ENCODE results near the gene DDX52. TPM values are rescaled to one million over a fixed set of nuclear protein-coding genes. Genes with fewer than 3 reads are reported as not detected.

Gene DDX52
- polyA plus RNA-seq, 4 donors = 16.8 to 27.5 (median 17.6) TPM

DNA sequence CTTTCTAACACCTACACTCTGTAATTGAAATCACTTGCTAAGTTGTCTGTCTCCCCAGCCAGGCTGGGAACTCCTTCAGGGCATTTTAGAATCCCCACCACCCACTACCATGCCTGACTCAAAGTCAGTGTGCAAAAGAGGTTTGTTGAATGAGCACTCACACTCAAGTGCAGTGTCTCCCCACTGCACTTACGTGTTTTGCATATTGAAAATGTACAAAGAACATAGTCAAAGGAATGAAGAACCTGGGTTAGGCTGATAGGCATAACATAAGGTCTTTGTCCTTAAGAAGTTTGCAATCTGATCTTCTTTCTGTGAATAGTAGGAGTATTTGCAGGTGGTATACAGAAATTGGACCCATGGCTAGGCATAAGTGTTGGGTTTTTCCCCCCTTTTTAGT is 33.8 kb upstream of the DDX52 start:
- DNase-seq = peak in 1 of 2 donors; percentile 45

DNA sequence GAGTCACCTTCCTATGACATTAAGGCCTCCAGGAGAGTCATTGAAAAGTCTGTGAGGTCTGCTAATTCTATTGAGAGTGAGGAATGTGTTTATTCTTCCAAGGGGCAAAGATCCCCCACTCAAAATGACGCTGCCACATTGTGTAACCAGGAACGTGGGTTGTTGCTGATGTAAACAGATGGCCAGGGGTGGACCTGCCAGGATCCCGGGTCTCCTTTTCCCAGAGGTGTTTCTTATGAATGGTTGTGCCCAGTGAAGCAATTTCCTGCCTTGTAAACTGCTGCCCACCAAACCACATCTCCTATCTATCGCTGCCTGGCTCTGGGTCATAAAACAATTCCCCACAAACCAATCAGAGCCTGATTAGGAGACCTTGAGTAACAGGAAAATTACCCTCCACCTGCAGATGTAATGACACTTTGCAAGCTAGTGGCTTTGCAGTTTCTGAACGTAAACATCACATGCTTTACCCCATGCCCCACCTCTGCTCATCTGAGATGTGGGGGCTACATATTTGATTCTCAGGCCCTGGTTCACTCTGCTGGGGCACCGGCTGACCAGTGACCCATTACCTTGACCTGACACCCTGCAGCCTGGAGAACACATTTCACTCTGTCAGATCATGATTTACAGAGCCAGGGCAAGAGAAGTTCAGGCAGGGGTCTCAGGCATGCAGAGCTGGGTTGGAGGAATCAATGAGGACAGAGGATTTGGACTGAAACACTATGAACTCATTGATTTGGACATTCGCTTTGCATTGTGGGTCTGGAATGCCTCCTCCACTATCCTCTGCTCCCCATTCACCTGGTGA is 33.1 kb upstream of the DDX52 start:
- Histone ChIP-seq H3K36me3 (ENCODE audit: control insufficient read depth in 3 of 3, insufficient read depth in 2 of 3, low read depth in 1 of 3, low read length in 3 of 3) (no peaks in the 10 kb centered on the region), H3K4me1 (ENCODE audit: control insufficient read depth in 3 of 3, insufficient read depth in 2 of 3, low read depth in 1 of 3, low read length in 2 of 3) (peaks cover 5 to 61% (median 10%) of the 10 kb centered on the region in 3 donors), H3K27ac (ENCODE audit: low read depth in 1 of 3, low read length in 2 of 3) (peak overlapping the region; percentile 48 to 92 (median 73)), H3K9me3 (ENCODE audit: control insufficient read depth in 2 of 2, insufficient read depth in 1 of 2, low read depth in 1 of 2, low read length in 1 of 2) (peaks cover 0 to 5% of the 10 kb centered on the region in 2 donors), H3K4me3 (ENCODE audit: low read depth in 1 of 3, low read length in 3 of 3) (no peak overlapping the region), H3K27me3 (ENCODE audit: control insufficient read depth in 3 of 3, insufficient read depth in 3 of 3, low read length in 3 of 3) (no peaks in the 10 kb centered on the region)
- 6 to 17% (median 11%) methylated on average over 7 of the region's 7 CpGs for WGBS, 3 donors
- FAIRE-seq (no peak), DNase-seq (peak; percentile 78 to 93)

More for the DNA sequence above, 33.8 kb upstream of the DDX52 start:
- Histone ChIP-seq H3K4me3 (ENCODE audit: low read depth in 1 of 3, low read length in 3 of 3) (no peak overlapping the region), H3K27me3 (ENCODE audit: control insufficient read depth in 3 of 3, insufficient read depth in 3 of 3, low read length in 3 of 3) (no peaks in the 10 kb centered on the region), H3K27ac (ENCODE audit: low read depth in 1 of 3, low read length in 2 of 3) (peak overlapping the region in 1 of 3 donors; percentile 92), H3K9me3 (ENCODE audit: control insufficient read depth in 2 of 2, insufficient read depth in 1 of 2, low read depth in 1 of 2, low read length in 1 of 2) (peaks cover 0 to 7% of the 10 kb centered on the region in 2 donors), H3K4me1 (ENCODE audit: control insufficient read depth in 3 of 3, insufficient read depth in 2 of 3, low read depth in 1 of 3, low read length in 2 of 3) (peaks cover 5 to 54% (median 10%) of the 10 kb centered on the region in 3 donors), H3K36me3 (ENCODE audit: control insufficient read depth in 3 of 3, insufficient read depth in 2 of 3, low read depth in 1 of 3, low read length in 3 of 3) (no peaks in the 10 kb centered on the region)
- WGBS, 3 donors = 34 to 64% (median 45%) methylated on average over 1 of the region's 1 CpG
- FAIRE-seq = no peak

DNA sequence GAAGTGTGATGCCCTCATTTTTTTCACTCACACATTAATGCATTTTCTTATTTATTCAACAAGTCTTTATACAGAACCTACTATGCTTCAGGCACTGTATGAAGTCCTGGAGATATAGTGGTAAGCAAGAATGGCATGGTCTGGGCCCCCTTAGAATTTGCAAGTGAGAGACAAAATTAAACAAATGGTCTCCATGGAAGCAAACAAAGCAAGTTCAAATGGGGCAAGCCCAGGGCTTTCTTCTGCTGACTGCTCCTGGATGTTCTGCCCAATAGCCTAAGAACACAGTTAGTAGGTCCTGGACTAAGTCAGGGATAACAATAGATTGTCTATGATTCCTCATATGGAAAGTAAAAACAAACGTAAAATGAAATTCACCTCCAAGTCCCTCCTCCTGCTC is 31.3 kb upstream of the DDX52 start:
- Histone ChIP-seq H3K4me3 (ENCODE audit: low read depth in 1 of 3, low read length in 3 of 3) (no peak overlapping the region), H3K27ac (ENCODE audit: low read depth in 1 of 3, low read length in 2 of 3) (peak overlapping the region in 1 of 3 donors; percentile 92), H3K36me3 (ENCODE audit: control insufficient read depth in 3 of 3, insufficient read depth in 2 of 3, low read depth in 1 of 3, low read length in 3 of 3) (no peaks in the 10 kb centered on the region), H3K4me1 (ENCODE audit: control insufficient read depth in 3 of 3, insufficient read depth in 2 of 3, low read depth in 1 of 3, low read length in 2 of 3) (peaks cover 9 to 78% (median 10%) of the 10 kb centered on the region in 3 donors), H3K9me3 (ENCODE audit: control insufficient read depth in 2 of 2, insufficient read depth in 1 of 2, low read depth in 1 of 2, low read length in 1 of 2) (peaks cover 0 to 5% of the 10 kb centered on the region in 2 donors), H3K27me3 (ENCODE audit: control insufficient read depth in 3 of 3, insufficient read depth in 3 of 3, low read length in 3 of 3) (no peaks in the 10 kb centered on the region)
- WGBS, 3 donors = 27 to 41% (median 40%) methylated on average over 1 of the region's 1 CpG
- DNase-seq (peak in 1 of 2 donors; percentile 45), FAIRE-seq (no peak)

DNA sequence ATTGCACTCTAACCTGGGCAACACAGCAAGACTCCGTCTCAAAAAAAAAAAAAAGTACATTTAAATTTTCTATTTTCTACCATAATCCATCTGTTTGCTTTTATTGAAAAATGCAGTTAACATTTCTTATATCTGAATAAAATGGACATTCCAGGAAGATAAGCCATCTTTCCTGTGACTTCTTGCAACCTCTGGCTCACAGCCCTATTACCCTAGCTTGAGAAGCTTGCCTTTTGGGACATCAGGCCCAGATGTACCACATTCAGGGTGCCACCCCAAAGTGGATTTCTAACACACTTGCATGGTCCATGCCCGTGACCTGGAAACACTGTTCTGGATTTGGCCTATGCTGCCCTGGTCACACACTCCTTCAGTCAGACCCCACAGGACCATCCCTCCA is 30.1 kb upstream of the DDX52 start:
- no peak for FAIRE-seq
- H3K27me3 ChIP-seq (ENCODE audit: control insufficient read depth in 3 of 3, insufficient read depth in 3 of 3, low read length in 3 of 3) = no peaks in the 10 kb centered on the region
- peaks cover 9 to 79% (median 10%) of the 10 kb centered on the region in 3 donors for H3K4me1 ChIP-seq (ENCODE audit: control insufficient read depth in 3 of 3, insufficient read depth in 2 of 3, low read depth in 1 of 3, low read length in 2 of 3)
- H3K4me3 ChIP-seq (ENCODE audit: low read depth in 1 of 3, low read length in 3 of 3) = no peak overlapping the region
- H3K27ac ChIP-seq (ENCODE audit: low read depth in 1 of 3, low read length in 2 of 3) = peak overlapping the region in 1 of 3 donors; percentile 36
- 89 to 100% (median 98%) methylated on average over 2 of the region's 2 CpGs for WGBS, 3 donors
- no peaks in the 10 kb centered on the region for H3K9me3 ChIP-seq (ENCODE audit: control insufficient read depth in 2 of 2, insufficient read depth in 1 of 2, low read depth in 1 of 2, low read length in 1 of 2)
- DNase-seq = no peak
- H3K36me3 ChIP-seq (ENCODE audit: control insufficient read depth in 3 of 3, insufficient read depth in 2 of 3, low read depth in 1 of 3, low read length in 3 of 3) = no peaks in the 10 kb centered on the region

DNA sequence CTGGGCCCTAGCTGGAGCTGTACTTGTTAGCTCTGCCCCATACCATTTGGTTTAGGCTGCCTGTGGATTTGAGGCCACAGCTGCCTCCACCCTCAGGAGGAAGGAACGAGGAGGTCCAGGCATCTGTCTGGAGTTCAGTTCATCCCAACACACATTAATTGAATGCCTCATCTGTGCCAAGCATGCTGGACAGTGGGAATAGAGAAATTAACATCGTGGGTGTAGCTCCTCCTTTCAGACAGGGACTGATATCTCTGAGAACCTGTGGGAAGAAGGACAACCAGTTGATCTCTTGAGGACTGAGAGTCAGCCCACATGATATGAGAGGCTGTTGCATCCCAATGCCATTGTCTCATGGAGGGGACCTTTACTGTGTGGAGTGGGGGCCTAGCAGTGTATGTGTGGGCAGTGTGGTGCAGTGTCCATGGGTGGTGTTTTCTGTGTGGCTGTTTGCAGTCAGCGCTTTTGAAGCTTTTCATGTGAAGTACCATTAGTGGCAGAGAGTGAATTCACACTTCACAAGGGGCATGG is 29.4 kb upstream of the DDX52 start:
- peaks cover 9 to 75% (median 10%) of the 10 kb centered on the region in 3 donors for H3K4me1 ChIP-seq (ENCODE audit: control insufficient read depth in 3 of 3, insufficient read depth in 2 of 3, low read depth in 1 of 3, low read length in 2 of 3)
- WGBS, 3 donors = 59 to 66% (median 61%) methylated on average over 3 of the region's 3 CpGs
- no peak overlapping the region for H3K4me3 ChIP-seq (ENCODE audit: low read depth in 1 of 3, low read length in 3 of 3)
- FAIRE-seq (no peak), DNase-seq (no peak)
- no peaks in the 10 kb centered on the region for H3K36me3 ChIP-seq (ENCODE audit: control insufficient read depth in 3 of 3, insufficient read depth in 2 of 3, low read depth in 1 of 3, low read length in 3 of 3)
- H3K9me3 ChIP-seq (ENCODE audit: control insufficient read depth in 2 of 2, insufficient read depth in 1 of 2, low read depth in 1 of 2, low read length in 1 of 2) = no peaks in the 10 kb centered on the region
- H3K27ac ChIP-seq (ENCODE audit: low read depth in 1 of 3, low read length in 2 of 3) = peak overlapping the region in 2 of 3 donors; percentile 7 to 87
- H3K27me3 ChIP-seq (ENCODE audit: control insufficient read depth in 3 of 3, insufficient read depth in 3 of 3, low read length in 3 of 3) = no peaks in the 10 kb centered on the region

DNA sequence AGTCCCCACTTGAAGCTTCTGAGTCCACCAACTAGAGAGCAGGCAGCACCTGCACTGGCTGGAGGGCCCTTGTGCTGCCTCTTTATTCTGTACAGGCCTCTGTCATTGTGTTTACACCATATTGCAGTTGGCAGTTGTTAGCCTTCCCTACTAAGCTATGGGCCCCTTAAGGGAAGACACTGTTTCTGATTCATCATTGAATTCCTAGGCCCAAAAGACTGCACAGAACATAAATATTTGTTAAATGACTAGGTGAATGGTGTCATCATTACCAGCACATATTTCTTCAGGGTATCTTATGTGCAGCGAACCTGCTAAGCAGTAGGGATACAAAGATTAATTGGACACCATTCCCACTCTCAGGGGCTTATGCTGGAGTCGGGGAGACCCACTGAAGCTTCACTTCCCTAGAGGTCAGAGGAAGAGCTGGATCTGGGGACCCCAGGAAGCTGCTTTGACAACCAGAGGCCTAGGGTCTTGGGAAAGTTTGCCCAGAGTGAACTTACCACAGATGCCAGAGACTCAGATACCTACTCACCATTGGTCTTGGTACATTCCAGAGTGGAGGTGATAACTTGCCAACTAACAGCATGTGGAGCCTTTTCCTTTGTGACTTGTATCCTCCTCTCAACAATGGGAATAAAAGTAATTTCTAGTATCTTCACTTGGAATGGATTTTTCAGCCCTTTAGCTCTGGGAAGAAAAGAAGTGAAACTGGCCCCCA is 28.7 kb upstream of the DDX52 start:
- Histone ChIP-seq H3K36me3 (ENCODE audit: control insufficient read depth in 3 of 3, insufficient read depth in 2 of 3, low read depth in 1 of 3, low read length in 3 of 3) (no peaks in the 10 kb centered on the region), H3K4me3 (ENCODE audit: low read depth in 1 of 3, low read length in 3 of 3) (no peak overlapping the region), H3K27ac (ENCODE audit: low read depth in 1 of 3, low read length in 2 of 3) (peak overlapping the region; percentile 20 to 92 (median 87)), H3K9me3 (ENCODE audit: control insufficient read depth in 2 of 2, insufficient read depth in 1 of 2, low read depth in 1 of 2, low read length in 1 of 2) (no peaks in the 10 kb centered on the region), H3K4me1 (ENCODE audit: control insufficient read depth in 3 of 3, insufficient read depth in 2 of 3, low read depth in 1 of 3, low read length in 2 of 3) (peaks cover 8 to 69% (median 9%) of the 10 kb centered on the region in 3 donors), H3K27me3 (ENCODE audit: control insufficient read depth in 3 of 3, insufficient read depth in 3 of 3, low read length in 3 of 3) (no peaks in the 10 kb centered on the region)
- WGBS, 3 donors = 64 to 69% (median 66%) methylated on average over 2 of the region's 2 CpGs
- peak in 1 of 2 donors; percentile 33 for DNase-seq
- no peak for FAIRE-seq

DNA sequence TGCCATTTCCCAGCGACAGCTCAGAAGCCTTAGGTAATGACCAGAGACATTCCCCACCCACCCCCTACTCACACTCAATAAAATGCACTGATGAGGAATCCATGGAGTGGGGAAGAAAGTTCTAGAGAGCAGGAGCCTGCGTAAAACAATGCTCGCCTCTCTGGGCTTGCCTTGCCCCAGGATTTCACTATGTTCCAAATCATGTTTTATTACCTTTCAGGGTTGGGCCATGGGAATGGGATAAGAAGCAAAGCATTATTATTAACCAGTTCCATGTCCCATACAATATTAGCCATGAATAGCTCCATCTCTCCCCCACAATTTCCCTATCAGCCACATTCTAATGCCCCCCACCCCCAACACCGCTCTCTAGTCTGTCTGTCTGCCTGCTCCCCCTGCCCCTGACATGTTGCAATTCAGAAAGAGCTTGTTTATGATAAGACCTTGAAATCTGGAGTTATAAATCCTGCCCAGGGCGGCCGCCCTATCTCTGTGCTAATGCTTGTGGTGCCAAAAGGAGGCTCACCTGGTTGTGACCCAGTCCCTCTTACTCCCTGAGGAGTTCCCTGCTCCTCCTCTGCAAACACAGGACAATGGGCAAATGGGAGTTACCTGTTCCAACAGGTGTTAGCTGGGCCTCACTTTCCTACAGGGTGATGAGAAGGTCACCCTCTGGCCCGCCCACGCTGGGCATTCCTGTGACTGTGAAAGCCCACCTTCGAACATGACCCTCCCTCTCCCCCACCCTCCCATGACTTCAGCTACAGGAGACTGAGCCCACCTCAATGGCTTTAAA is 28.0 kb upstream of the DDX52 start:
- FAIRE-seq = no peak
- 21 to 58% (median 56%) methylated on average over 9 of the region's 9 CpGs for WGBS, 3 donors
- Histone ChIP-seq H3K4me3 (ENCODE audit: low read depth in 1 of 3, low read length in 3 of 3) (no peak overlapping the region), H3K4me1 (ENCODE audit: control insufficient read depth in 3 of 3, insufficient read depth in 2 of 3, low read depth in 1 of 3, low read length in 2 of 3) (peaks cover 6 to 61% (median 9%) of the 10 kb centered on the region in 3 donors), H3K27me3 (ENCODE audit: control insufficient read depth in 3 of 3, insufficient read depth in 3 of 3, low read length in 3 of 3) (no peaks in the 10 kb centered on the region), H3K27ac (ENCODE audit: low read depth in 1 of 3, low read length in 2 of 3) (peak overlapping the region; percentile 2 to 92 (median 87)), H3K36me3 (ENCODE audit: control insufficient read depth in 3 of 3, insufficient read depth in 2 of 3, low read depth in 1 of 3, low read length in 3 of 3) (no peaks in the 10 kb centered on the region), H3K9me3 (ENCODE audit: control insufficient read depth in 2 of 2, insufficient read depth in 1 of 2, low read depth in 1 of 2, low read length in 1 of 2) (no peaks in the 10 kb centered on the region)
- DNase-seq = peak; percentile 86 to 87

DNA sequence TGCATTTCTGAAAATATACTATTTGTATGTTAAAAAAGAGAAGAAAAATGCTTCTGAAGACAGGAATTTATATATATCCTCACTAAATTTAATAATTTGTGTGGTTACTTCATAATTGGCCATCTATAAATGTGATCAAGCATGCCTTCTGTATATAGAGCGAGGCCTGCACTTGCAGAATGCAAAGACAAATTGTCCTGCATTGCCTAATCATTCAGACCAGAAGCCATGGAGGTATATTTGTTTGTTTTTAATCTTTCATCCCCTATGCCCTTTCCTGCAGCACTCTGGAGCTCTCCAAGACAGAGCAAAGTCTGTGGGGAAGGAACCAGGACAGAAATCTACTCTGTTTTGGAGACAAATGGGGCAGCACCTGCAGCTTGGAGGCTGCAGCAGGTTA is 23.8 kb upstream of the DDX52 start:
- no peak overlapping the region for H3K4me3 ChIP-seq (ENCODE audit: low read depth in 1 of 3, low read length in 3 of 3)
- WGBS, 3 donors = 22 to 68% (median 41%) methylated on average over 1 of the region's 1 CpG
- no peak overlapping the region for H3K27ac ChIP-seq (ENCODE audit: low read depth in 1 of 3, low read length in 2 of 3)
- no peaks in the 10 kb centered on the region for H3K27me3 ChIP-seq (ENCODE audit: control insufficient read depth in 3 of 3, insufficient read depth in 3 of 3, low read length in 3 of 3)
- H3K9me3 ChIP-seq (ENCODE audit: control insufficient read depth in 2 of 2, insufficient read depth in 1 of 2, low read depth in 1 of 2, low read length in 1 of 2) = no peaks in the 10 kb centered on the region
- no peak for FAIRE-seq
- H3K36me3 ChIP-seq (ENCODE audit: control insufficient read depth in 3 of 3, insufficient read depth in 2 of 3, low read depth in 1 of 3, low read length in 3 of 3) = no peaks in the 10 kb centered on the region
- peak in 1 of 2 donors; percentile 47 for DNase-seq
- peaks cover 4 to 39% (median 7%) of the 10 kb centered on the region in 3 donors for H3K4me1 ChIP-seq (ENCODE audit: control insufficient read depth in 3 of 3, insufficient read depth in 2 of 3, low read depth in 1 of 3, low read length in 2 of 3)
